Urinary bladder (tissue), 4 donors: ENCODE measurements around the gene SLC35C1. TPM values are rescaled to one million over a fixed set of nuclear protein-coding genes. Genes with fewer than 3 reads are reported as not detected.

ENCODE experiments used
- DNase-seq: peaks from one replicate; pipeline ENCODE4 v3.0.0-alpha.2; 2015; ENCODE audit errors: extremely low spot score
- H3K27ac ChIP-seq: one replicate; pipeline ENCODE4 v1.5.1; 2013; ENCODE audit warnings: low read depth, mild to moderate bottlenecking, moderate library complexity
- H3K36me3 ChIP-seq: one replicate; pipeline ENCODE4 v1.6.1; 2013; ENCODE audit warnings: mild to moderate bottlenecking, moderate library complexity; ENCODE audit not compliant: insufficient read depth
- H3K4me1 ChIP-seq: one replicate; pipeline ENCODE4 v1.6.1; 2013; ENCODE audit warnings: mild to moderate bottlenecking, moderate library complexity; ENCODE audit not compliant: insufficient read depth
- H3K4me3 ChIP-seq: one replicate; pipeline ENCODE4 v1.5.1; 2013; ENCODE audit warnings: low read depth, low read length
- WGBS: extraction: QIAGEN DNeasy Blood & Tissue Kit; methylation state at CpG from one replicate; pipeline ENCODE4 v1.1.7; 2013; 5-methylcytosine and 5-hydroxymethylcytosine counted together
- polyA plus RNA-seq: library from polyadenylated mRNA; stranded (reverse); fragments of 200-250 nt; gene quantifications from one replicate; pipeline ENCODE4 v1.2.3, GENCODE V29; 2013
- total RNA-seq: library from RNA; depleted of rRNA; stranded (reverse); fragments of >200 nt; gene quantifications from one replicate; pipeline ENCODE4 v1.2.3, GENCODE V29; 2014
- donor health status: healthy with polysubstance abuse.
- donor health status: healthy.

Gene SLC35C1
- total RNA-seq (6.2 TPM), polyA plus RNA-seq (19.2 TPM)

GRCh38 chr11:45804761-45805304, at the start of gene SLC35C1:
Gene SLC35C1, plus strand, starts transcription at chr11:45805149. Its CDS starts 653 bp downstream, at chr11:45805802.
- under 1% methylated on average over 49 of the region's 49 CpGs for WGBS
- Histone ChIP-seq H3K27ac (peak within 1 kb of the TSS; percentile 96), H3K36me3 (no peaks in the 10 kb centered on the region), H3K4me3 (peak within 1 kb of the TSS; percentile 79), H3K4me1 (no peaks in the 10 kb centered on the region)
- DNase-seq = peak; percentile 92

DNA sequence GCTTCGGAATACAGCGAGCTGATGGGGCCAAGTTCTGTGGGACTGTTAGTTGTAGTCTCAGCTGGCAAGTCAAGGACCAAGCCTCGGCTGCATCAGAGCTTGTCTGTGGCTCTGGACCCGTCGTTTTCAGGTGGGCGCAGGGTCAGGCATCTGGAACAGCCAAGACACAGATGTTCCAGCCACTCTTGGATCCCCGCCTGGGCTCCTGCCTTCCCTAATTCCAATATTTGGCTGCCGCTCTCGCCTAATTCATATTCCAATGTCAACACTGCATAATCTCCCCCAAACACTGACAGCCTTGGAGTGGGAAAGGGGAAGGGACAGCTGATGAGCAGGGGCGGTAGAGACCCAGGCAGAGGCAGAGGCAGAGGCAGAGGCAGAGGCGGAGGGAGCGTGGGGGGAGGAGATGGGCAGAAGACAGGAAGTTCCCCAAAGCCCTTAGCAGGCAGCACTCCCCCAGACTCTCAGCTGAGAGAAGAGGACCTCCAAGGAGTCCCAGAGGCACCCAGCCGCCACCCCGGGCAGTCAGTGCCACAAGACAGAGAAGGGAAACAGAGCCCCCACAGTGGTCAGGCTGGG, 49.6 kb upstream of the SLC35C1 start:
- Histone ChIP-seq H3K27ac (no peak overlapping the region), H3K36me3 (no peaks in the 10 kb centered on the region), H3K4me1 (no peaks in the 10 kb centered on the region), H3K4me3 (no peak overlapping the region)
- 30% methylated on average over 14 of the region's 14 CpGs for WGBS
- no peak for DNase-seq

GRCh38 chr11:45756384-45757010, 48.5 kb upstream of the SLC35C1 start:
- WGBS = 69% methylated on average over 13 of the region's 13 CpGs
- no peak for DNase-seq
- Histone ChIP-seq H3K4me1 (no peaks in the 10 kb centered on the region), H3K36me3 (no peaks in the 10 kb centered on the region), H3K27ac (no peak overlapping the region), H3K4me3 (no peak overlapping the region)

DNA sequence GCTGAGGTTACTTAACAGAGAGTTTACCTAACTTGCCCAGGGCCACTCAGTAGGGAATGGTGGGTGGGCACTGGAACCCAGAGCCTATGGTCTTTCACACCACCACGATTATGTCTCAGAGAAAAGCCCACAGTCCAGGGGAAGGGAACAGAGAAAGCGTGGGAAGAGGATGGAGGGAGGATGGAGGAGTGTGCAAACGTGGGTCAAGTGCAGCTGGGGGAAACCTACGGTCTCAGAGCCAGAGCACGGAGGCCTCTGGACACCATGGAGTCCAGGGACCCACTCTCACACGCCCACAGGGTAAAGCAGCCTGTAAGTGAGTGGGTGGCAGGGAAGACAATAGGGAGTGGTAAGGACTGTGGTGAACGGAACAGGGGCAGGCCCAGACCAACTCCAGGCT, 47.3 kb upstream of the SLC35C1 start:
- no peaks in the 10 kb centered on the region for H3K4me1 ChIP-seq
- 85% methylated on average over 7 of the region's 7 CpGs for WGBS
- H3K36me3 ChIP-seq = no peaks in the 10 kb centered on the region
- no peak for DNase-seq
- no peak overlapping the region for H3K4me3 ChIP-seq
- H3K27ac ChIP-seq = no peak overlapping the region

DNA sequence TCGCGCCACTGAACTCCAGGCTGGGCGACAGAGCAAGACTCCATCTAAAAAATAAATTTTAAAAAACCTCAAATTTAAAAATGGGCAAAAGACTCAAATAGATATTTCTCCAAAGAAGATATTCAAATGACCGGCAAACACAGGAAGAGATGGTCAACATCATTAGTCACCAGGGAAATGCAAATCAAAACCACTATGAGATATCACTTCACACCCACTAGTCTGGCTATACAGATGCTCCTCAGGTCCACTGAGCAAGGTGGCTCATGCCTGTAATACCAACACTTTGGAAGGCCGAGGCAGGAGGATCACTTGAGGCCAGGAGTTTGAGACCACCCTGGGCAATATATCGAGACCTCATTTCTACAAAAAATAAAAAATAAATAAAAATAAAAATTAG, 43.3 kb upstream of the SLC35C1 start:
- no peaks in the 10 kb centered on the region for H3K36me3 ChIP-seq
- H3K27ac ChIP-seq = no peak overlapping the region
- no peaks in the 10 kb centered on the region for H3K4me1 ChIP-seq
- no peak for DNase-seq
- no peak overlapping the region for H3K4me3 ChIP-seq
- 87% methylated on average over 6 of the region's 6 CpGs for WGBS

GRCh38 chr11:45765107-45765668, 39.8 kb upstream of the SLC35C1 start:
- Histone ChIP-seq H3K27ac (no peak overlapping the region), H3K36me3 (no peaks in the 10 kb centered on the region), H3K4me1 (no peaks in the 10 kb centered on the region), H3K4me3 (no peak overlapping the region)
- no peak for DNase-seq
- WGBS = 71% methylated on average over 8 of the region's 8 CpGs

- Histone ChIP-seq H3K4me1 (no peaks in the 10 kb centered on the region), H3K27ac (no peak overlapping the region), H3K4me3 (no peak overlapping the region), H3K36me3 (no peaks in the 10 kb centered on the region)
- 89% methylated on average over 4 of the region's 4 CpGs for WGBS
- DNase-seq = no peak
These were observed 39.1 kb upstream of the SLC35C1 start for GRCh38 chr11:45765836-45766235.

DNA sequence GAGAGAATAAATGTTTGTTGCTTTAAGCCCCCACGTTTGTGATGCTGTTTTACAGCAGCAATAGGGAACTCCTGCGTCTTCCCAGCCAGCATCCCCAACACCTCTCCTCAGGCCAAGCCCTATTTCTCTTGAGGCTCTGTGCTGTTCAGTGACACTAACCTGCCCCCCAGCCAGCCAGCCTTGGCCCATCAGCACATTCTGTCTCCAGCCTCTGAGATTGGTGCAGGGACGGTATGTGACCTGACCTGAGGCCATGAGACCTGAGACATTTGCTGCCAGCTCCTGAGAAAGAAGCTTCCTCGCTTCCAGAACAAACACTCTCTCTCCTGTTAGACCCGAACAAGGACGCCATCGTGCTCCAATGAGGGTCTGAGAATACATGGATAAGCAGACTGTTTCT, 38.5 kb upstream of the SLC35C1 start:
- Histone ChIP-seq H3K36me3 (no peaks in the 10 kb centered on the region), H3K4me1 (no peaks in the 10 kb centered on the region), H3K27ac (no peak overlapping the region), H3K4me3 (no peak overlapping the region)
- WGBS = 63% methylated on average over 7 of the region's 7 CpGs
- no peak for DNase-seq

DNA sequence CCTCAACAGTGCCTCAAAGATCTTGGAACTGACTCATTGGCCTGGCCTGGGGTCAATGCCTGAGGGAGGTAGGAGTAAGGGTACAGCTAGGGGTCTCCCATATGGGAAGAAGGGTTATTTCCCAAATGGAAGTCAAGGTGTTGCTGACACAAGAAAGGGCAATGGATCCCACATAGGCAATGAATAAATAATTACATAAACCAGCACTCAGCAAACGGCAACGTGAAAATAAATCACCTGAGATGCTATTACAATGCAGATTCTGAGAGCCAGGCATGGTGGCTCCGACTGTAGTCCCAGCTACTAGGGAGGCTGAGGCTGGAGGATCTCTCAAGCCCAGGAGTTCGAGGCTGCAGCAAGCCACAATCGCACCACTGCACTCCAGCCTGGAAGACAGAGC, 36.5 kb upstream of the SLC35C1 start:
- no peak overlapping the region for H3K4me3 ChIP-seq
- no peak overlapping the region for H3K27ac ChIP-seq
- no peaks in the 10 kb centered on the region for H3K4me1 ChIP-seq
- no peak for DNase-seq
- no peaks in the 10 kb centered on the region for H3K36me3 ChIP-seq
- 88% methylated on average over 5 of the region's 5 CpGs for WGBS

GRCh38 chr11:45769960-45770359, 35.0 kb upstream of the SLC35C1 start:
- H3K4me3 ChIP-seq = no peak overlapping the region
- H3K27ac ChIP-seq = no peak overlapping the region
- DNase-seq = no peak
- no peaks in the 10 kb centered on the region for H3K4me1 ChIP-seq
- no peaks in the 10 kb centered on the region for H3K36me3 ChIP-seq
- 94% methylated on average over 5 of the region's 5 CpGs for WGBS

- WGBS = 8% methylated on average over 18 of the region's 18 CpGs
- Histone ChIP-seq H3K27ac (no peak overlapping the region), H3K4me1 (no peaks in the 10 kb centered on the region), H3K36me3 (no peaks in the 10 kb centered on the region), H3K4me3 (peak overlapping the region; percentile 23)
- DNase-seq = peak; percentile 36
These were observed 33.8 kb upstream of the SLC35C1 start for GRCh38 chr11:45771193-45771565.

- Histone ChIP-seq H3K4me3 (peak overlapping the region; percentile 23), H3K27ac (no peak overlapping the region), H3K4me1 (no peaks in the 10 kb centered on the region), H3K36me3 (no peaks in the 10 kb centered on the region)
- 4% methylated on average over 31 of the region's 31 CpGs for WGBS
- peak; percentile 32 for DNase-seq
These were observed 33.1 kb upstream of the SLC35C1 start for GRCh38 chr11:45771566-45772448.

DNA sequence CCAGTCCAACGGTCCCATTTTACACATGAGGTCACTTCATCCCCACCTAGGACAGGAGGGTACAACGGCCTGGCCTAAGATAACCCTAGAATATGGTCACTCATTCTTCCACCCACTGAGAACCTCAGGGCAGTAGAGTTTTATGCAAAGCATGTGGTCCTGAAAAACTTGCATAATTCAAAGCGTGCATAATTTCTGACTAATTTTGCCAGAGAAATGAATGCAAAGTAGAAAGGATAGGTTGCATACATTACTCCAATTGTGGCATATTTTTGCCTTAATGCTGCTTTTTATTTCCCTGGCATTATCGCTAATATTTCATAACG, 32.5 kb upstream of the SLC35C1 start:
- DNase-seq = no peak
- WGBS = 66% methylated on average over 5 of the region's 5 CpGs
- Histone ChIP-seq H3K36me3 (no peaks in the 10 kb centered on the region), H3K27ac (no peak overlapping the region), H3K4me3 (no peak overlapping the region), H3K4me1 (no peaks in the 10 kb centered on the region)
